OCI-LY3 (cell line): ENCODE measurements around the gene CHD2.

Experiments
- CTCF ChIP-seq: fragments of 200-600, 300-600 bp; sonication (generic); IDR thresholded peaks from 2 replicates; pipeline ENCODE4 v1.5.1; 2014; ENCODE audit warnings: antibody characterized with exemption, low read length, low read depth
- EZH2phosphoT487 ChIP-seq: fragments of 200-600 bp; shearing (Covaris generic); IDR thresholded peaks from 2 replicates; pipeline ENCODE4 v1.6.1; 2018; ENCODE audit warnings: antibody characterized with exemption, mixed run types, low read depth

- no peak for TF ChIP-seq CTCF
- no peak for TF ChIP-seq EZH2phosphoT487
These were observed 30.0 kb downstream of the CHD2 start for GRCh38 chr15:92930054-92930621.
